AG04450 (cell line): ENCODE data around the gene PTH1R. TPM values are rescaled to one million over a fixed set of nuclear protein-coding genes. Genes with fewer than 3 reads are reported as not detected.

Experiments used
- CTCF ChIA-PET: fragments of 300-600, 350-600 bp; formaldehyde crosslinking; extraction: SDS; loops from one replicate; lab custom pipeline; 2022; ENCODE audit warnings: antibody characterized with exemption, inconsistent platforms; lab: Charles Lee
- POLR2A ChIA-PET: fragments of 350-600 bp; formaldehyde crosslinking; extraction: SDS; loops from one replicate; lab custom pipeline; 2021; ENCODE audit warnings: antibody characterized with exemption, inconsistent platforms; lab: Yijun Ruan, JAX
- DNase-seq: peaks from one replicate; pipeline ENCODE4 v3.0.0-alpha.2; 2011; ENCODE audit warnings: low read depth, low spot score
- H3K27ac ChIP-seq: one replicate; pipeline ENCODE4 v1.5.1; 2012; ENCODE audit warnings: low read depth, low read length, control low read depth
- H3K27me3 ChIP-seq: one replicate; pipeline ENCODE4 v1.6.0; 2012; ENCODE audit warnings: low read length; ENCODE audit not compliant: control insufficient read depth, insufficient read depth
- H3K4me3 ChIP-seq: 2 replicates; pipeline ENCODE4 v1.5.1; 2011; ENCODE audit warnings: mild to moderate bottlenecking, low read depth, low read length, control low read depth
- H3K9me3 ChIP-seq: 2 replicates; pipeline ENCODE4 v1.5.1; 2012; ENCODE audit warnings: low read length; ENCODE audit not compliant: control insufficient read depth, insufficient read depth
- polyA plus RNA-seq: library from polyadenylated mRNA; depleted of rRNA; stranded (reverse); fragments of >200 nt; gene quantifications from 2 replicates; pipeline ENCODE4 v1.2.3, GENCODE V29; 2011
- TF ChIP-seq, protein P1 (sequence below): IDR thresholded peaks from 2 replicates; pipeline ENCODE4 v1.5.1; 2011; ENCODE audit warnings: low read depth, low read length, control low read depth, inconsistent platforms

PTH1R gene
- polyA plus RNA-seq, 1 experiment = 0.05 TPM

DNA sequence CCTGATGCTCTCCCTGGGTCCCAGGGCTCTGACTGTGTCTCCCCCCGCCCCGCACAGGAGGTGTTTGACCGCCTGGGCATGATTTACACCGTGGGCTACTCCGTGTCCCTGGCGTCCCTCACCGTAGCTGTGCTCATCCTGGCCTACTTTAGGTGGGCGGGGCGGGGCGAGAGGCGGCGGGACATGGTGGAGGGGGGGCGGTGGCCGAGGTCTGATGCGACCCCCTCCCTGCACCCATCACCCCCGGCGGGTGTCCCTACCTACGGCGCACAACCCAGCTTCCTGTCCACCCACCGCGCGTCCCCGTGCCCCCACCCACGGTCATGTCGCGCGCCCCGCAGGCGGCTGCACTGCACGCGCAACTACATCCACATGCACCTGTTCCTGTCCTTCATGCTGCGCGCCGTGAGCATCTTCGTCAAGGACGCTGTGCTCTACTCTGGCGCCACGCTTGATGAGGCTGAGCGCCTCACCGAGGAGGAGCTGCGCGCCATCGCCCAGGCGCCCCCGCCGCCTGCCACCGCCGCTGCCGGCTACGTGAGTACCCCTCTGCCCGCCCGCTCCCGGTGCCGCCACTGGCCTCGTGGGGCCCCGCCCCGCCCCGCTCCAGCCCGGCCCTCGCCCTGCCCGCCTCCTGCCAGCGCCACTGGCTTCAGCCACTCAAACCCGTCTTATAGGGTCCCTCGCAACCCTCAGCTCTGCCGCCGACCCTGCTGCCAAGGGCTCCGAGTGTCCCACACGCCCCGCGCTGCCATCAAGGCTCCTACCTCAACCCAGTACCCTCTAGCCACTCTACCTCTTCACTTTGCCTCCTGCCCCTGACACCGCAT lies 21.0 kb downstream of the PTH1R start:
- H3K27me3 ChIP-seq = peaks cover 21% of the 10 kb centered on the region
- no peak overlapping the region for H3K27ac ChIP-seq
- CTCF ChIA-PET = interaction anchor here (1.3 kb wide), 1 partner anchor 193 kb away, joined by 4 read pairs; no protein-coding TSS in a partner anchor
- DNase-seq = no peak
- TF ChIP-seq, protein P1, sequence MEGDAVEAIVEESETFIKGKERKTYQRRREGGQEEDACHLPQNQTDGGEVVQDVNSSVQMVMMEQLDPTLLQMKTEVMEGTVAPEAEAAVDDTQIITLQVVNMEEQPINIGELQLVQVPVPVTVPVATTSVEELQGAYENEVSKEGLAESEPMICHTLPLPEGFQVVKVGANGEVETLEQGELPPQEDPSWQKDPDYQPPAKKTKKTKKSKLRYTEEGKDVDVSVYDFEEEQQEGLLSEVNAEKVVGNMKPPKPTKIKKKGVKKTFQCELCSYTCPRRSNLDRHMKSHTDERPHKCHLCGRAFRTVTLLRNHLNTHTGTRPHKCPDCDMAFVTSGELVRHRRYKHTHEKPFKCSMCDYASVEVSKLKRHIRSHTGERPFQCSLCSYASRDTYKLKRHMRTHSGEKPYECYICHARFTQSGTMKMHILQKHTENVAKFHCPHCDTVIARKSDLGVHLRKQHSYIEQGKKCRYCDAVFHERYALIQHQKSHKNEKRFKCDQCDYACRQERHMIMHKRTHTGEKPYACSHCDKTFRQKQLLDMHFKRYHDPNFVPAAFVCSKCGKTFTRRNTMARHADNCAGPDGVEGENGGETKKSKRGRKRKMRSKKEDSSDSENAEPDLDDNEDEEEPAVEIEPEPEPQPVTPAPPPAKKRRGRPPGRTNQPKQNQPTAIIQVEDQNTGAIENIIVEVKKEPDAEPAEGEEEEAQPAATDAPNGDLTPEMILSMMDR = no peak
- POLR2A ChIA-PET = no interaction called here
- H3K9me3 ChIP-seq = no peaks in the 10 kb centered on the region; the same call in 1 of the 2 replicates
- H3K4me3 ChIP-seq = no peak overlapping the region

DNA sequence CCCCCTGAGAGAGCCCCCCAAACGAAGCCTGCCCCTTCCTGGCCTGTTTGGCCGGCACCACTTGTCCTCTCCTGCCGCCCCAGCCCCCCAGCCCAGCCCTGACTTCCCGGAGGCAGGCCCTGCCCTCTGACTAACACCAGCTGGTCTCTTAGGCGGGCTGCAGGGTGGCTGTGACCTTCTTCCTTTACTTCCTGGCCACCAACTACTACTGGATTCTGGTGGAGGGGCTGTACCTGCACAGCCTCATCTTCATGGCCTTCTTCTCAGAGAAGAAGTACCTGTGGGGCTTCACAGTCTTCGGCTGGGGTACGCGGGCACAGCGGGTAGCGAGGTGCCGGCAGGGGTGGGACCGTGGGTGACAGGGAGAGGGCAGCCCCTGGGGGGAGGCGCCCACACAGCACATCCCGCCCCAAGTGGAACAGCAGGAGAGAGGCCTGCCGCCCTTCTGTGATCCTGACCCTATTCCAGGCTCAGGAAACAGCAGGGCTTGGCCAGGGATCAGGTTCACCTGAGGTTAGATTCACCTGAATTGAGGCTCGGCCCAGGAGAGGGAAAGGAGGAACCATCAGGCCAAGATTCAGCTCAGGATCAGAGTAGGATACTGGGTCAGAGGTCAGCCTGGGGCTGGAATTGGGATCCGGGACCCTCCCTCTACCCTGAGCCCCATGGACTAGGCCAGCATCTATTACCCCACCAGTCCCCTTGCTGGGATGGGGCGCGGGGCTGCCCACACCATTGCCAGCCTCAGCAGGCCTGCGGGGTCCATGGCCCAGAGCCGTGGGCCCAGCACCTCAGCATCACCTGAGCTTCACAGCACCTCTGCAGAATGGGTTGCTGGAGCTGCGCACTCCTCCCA lies 21.9 kb downstream of the PTH1R start:
- Histone ChIP-seq H3K9me3 (no peaks in the 10 kb centered on the region; the same call in 1 of the 2 replicates), H3K4me3 (no peak overlapping the region), H3K27me3 (peaks cover 18% of the 10 kb centered on the region), H3K27ac (no peak overlapping the region)
- CTCF ChIA-PET = no interaction called here
- POLR2A ChIA-PET = no interaction called here
- TF ChIP-seq, protein P1 = no peak
- no peak for DNase-seq

DNA sequence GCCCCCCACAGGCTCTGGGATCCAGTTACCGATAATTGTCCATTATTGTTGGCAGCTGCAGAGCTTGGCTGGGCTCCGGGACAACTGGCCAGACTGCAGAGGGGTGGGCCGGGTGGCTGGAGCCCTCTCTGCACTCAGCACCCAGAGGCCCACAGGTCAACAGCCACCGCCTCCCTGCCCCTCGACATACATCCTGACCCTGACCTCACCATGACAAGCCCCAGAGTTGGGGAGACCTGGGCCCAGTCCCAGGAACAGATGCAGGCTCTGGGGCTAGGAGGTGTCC lies 22.4 kb downstream of the PTH1R start:
- ChIA-PET POLR2A (no interaction called here), CTCF (no interaction called here)
- DNase-seq = no peak
- Histone ChIP-seq H3K4me3 (no peak overlapping the region), H3K27me3 (peaks cover 17% of the 10 kb centered on the region), H3K27ac (no peak overlapping the region), H3K9me3 (no peaks in the 10 kb centered on the region; the same call in 1 of the 2 replicates)
- TF ChIP-seq, protein P1 = no peak

DNA sequence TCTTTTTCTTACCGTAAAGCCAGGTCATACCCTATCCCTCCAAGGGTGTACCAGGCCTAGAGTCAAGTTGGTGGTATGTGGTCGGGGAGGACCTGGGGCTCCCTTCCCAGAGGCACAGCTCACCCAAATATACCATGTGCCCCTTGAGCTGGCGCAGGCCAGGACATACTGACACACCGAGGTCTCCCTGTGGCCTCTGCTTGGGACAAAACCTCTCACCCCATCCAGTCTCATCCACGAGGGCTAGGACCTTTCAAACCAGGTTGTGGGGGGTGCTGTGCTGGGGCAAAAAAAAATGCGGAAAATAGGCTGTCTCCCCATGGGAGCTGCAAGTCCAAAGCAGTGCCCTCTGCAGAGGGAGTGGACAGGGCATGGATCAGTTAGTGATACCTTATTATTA lies 22.8 kb downstream of the PTH1R start:
- Histone ChIP-seq H3K9me3 (no peaks in the 10 kb centered on the region; the same call in 1 of the 2 replicates), H3K27ac (no peak overlapping the region), H3K4me3 (no peak overlapping the region), H3K27me3 (peaks cover 17% of the 10 kb centered on the region)
- TF ChIP-seq, protein P1 = no peak
- CTCF ChIA-PET = no interaction called here
- no peak for DNase-seq
- POLR2A ChIA-PET = no interaction called here
